Measurements from ENCODE around the gene CAPN6. TPM values are rescaled to one million over a fixed set of nuclear protein-coding genes. Genes with fewer than 3 reads are reported as not detected.
A peak's percentile ranks its signal among the peaks of the same experiment; 100 is the strongest.

The CAPN6 gene
- total RNA-seq, 8 experiments from 2014 or later, result 0.05 to 0.49 (median 0.12) TPM

GRCh38 chrX:111262086-111262485 lies 8.2 kb downstream of the CAPN6 start:
- ATAC-seq (replicated peaks in 6 of 8), result peak in 3 of 8 experiments; percentile 17 to 47 (median 42)
- Histone ChIP-seq H3K4me1 (replicated peaks in 1 of 2) (no peaks in the 10 kb centered on the region), H3K27ac (no peak overlapping the region), H3K4me3 (no peak overlapping the region)
- WGBS, 10 experiments, result 0 to 90% (median 29%) methylated on average over 1 to 3 of the region's 3 CpGs; no CpG with 5 or more reads in 4 of the 10 experiments
- in situ Hi-C loops (cut with MboI; ENCODE audit: low pct_unique_long_range_greater_than_20kb in 2 of 9, low sequenced_read_pairs in 9 of 9, unreplicated experiment in 9 of 9), result no loop called here

GRCh38 chrX:111260451-111260850 lies 9.8 kb downstream of the CAPN6 start:
- Histone ChIP-seq H3K4me3 (no peak overlapping the region), H3K4me1 (replicated peaks in 1 of 2) (no peaks in the 10 kb centered on the region), H3K27ac (no peak overlapping the region)
- ATAC-seq (replicated peaks in 6 of 8), result no peak
- in situ Hi-C loops (cut with MboI; ENCODE audit: low pct_unique_long_range_greater_than_20kb in 2 of 9, low sequenced_read_pairs in 9 of 9, unreplicated experiment in 9 of 9), result no loop called here
- WGBS, 10 experiments, result 20 to 60% methylated on average over 1 of the region's 3 CpGs; no CpG with 5 or more reads in 8 of the 10 experiments

GRCh38 chrX:111259559-111259958 lies 10.7 kb downstream of the CAPN6 start:
- no peak overlapping the region for H3K27ac ChIP-seq
- peaks cover 0 to 3% of the 10 kb centered on the region in 2 donors for H3K4me1 ChIP-seq (replicated peaks in 1 of 2)
- no peak for ATAC-seq (replicated peaks in 6 of 8)
- in situ Hi-C loops (cut with MboI; ENCODE audit: low pct_unique_long_range_greater_than_20kb in 2 of 9, low sequenced_read_pairs in 9 of 9, unreplicated experiment in 9 of 9), result no loop called here
- 0 to 80% (median 64%) methylated on average over 1 to 3 of the region's 3 CpGs; no CpG with 5 or more reads in 5 of the 10 experiments for WGBS, 10 experiments
- H3K4me3 ChIP-seq, result no peak overlapping the region

- H3K4me1 ChIP-seq (replicated peaks in 1 of 2), result peaks cover 0 to 3% of the 10 kb centered on the region in 2 donors
- in situ Hi-C loops (cut with MboI; ENCODE audit: low pct_unique_long_range_greater_than_20kb in 2 of 9, low sequenced_read_pairs in 9 of 9, unreplicated experiment in 9 of 9), result no loop called here
- 0 to 40% methylated on average over 1 to 3 of the region's 3 CpGs; no CpG with 5 or more reads in 8 of the 10 experiments for WGBS, 10 experiments
- H3K27ac ChIP-seq, result no peak overlapping the region
- H3K4me3 ChIP-seq, result no peak overlapping the region
- ATAC-seq (replicated peaks in 6 of 8), result no peak
These were observed 12.6 kb downstream of the CAPN6 start for GRCh38 chrX:111257733-111258132.

GRCh38 chrX:111254896-111255693 lies 15.2 kb downstream of the CAPN6 start:
- Histone ChIP-seq H3K4me1 (replicated peaks in 1 of 2) (peaks cover 0 to 3% of the 10 kb centered on the region in 2 donors), H3K4me3 (no peak overlapping the region), H3K27ac (no peak overlapping the region)
- 67 to 100% (median 83%) methylated on average over 1 to 3 of the region's 7 CpGs; no CpG with 5 or more reads in 2 of the 10 experiments for WGBS, 10 experiments
- in situ Hi-C loops (cut with MboI; ENCODE audit: low pct_unique_long_range_greater_than_20kb in 2 of 9, low sequenced_read_pairs in 9 of 9, unreplicated experiment in 9 of 9), result no loop called here
- ATAC-seq (replicated peaks in 6 of 8), result no peak

GRCh38 chrX:111244235-111244750 lies 26.0 kb downstream of the CAPN6 start:
- 0 to 80% (median 20%) methylated on average over 1 to 2 of the region's 2 CpGs; no CpG with 5 or more reads in 5 of the 10 experiments for WGBS, 10 experiments
- in situ Hi-C loops (cut with MboI; ENCODE audit: low pct_unique_long_range_greater_than_20kb in 2 of 9, low sequenced_read_pairs in 9 of 9, unreplicated experiment in 9 of 9), result loop anchor here in 4 of 9 experiments (25.0 kb wide), 2 partner anchors 382 to 807 kb away; no protein-coding TSS in a partner anchor
- no peak for ATAC-seq (replicated peaks in 6 of 8)

GRCh38 chrX:111216293-111216801 lies 53.9 kb downstream of the CAPN6 start:
- ATAC-seq (replicated peaks in 6 of 8), result no peak
- WGBS, 10 experiments, result 52 to 100% (median 82%) methylated on average over 1 to 5 of the region's 6 CpGs; no CpG with 5 or more reads in 4 of the 10 experiments
- Histone ChIP-seq H3K27ac (no peak overlapping the region), H3K4me3 (no peak overlapping the region), H3K4me1 (replicated peaks in 1 of 2) (no peaks in the 10 kb centered on the region)
- in situ Hi-C loops (cut with MboI; ENCODE audit: low pct_unique_long_range_greater_than_20kb in 2 of 9, low sequenced_read_pairs in 9 of 9, unreplicated experiment in 9 of 9), result no loop called here

More at GRCh38 chrX:111244235-111244750, 26.0 kb downstream of the CAPN6 start:
- Histone ChIP-seq H3K4me1 (replicated peaks in 1 of 2) (no peaks in the 10 kb centered on the region), H3K4me3 (no peak overlapping the region), H3K27ac (no peak overlapping the region)

GRCh38 chrX:111207851-111208250 lies 62.4 kb downstream of the CAPN6 start:
- no peak overlapping the region for H3K27ac ChIP-seq
- WGBS, 10 experiments, result 20 to 100% (median 83%) methylated on average over 1 to 8 of the region's 8 CpGs; no CpG with 5 or more reads in 4 of the 10 experiments
- in situ Hi-C loops (cut with MboI; ENCODE audit: low pct_unique_long_range_greater_than_20kb in 2 of 9, low sequenced_read_pairs in 9 of 9, unreplicated experiment in 9 of 9), result no loop called here
- peaks cover 0 to 5% of the 10 kb centered on the region in 2 donors for H3K4me1 ChIP-seq (replicated peaks in 1 of 2)
- ATAC-seq (replicated peaks in 6 of 8), result no peak
- no peak overlapping the region for H3K4me3 ChIP-seq

GRCh38 chrX:111200327-111200726 lies 70.0 kb downstream of the CAPN6 start:
- in situ Hi-C loops (cut with MboI; ENCODE audit: low pct_unique_long_range_greater_than_20kb in 2 of 9, low sequenced_read_pairs in 9 of 9, unreplicated experiment in 9 of 9), result no loop called here
- ATAC-seq (replicated peaks in 6 of 8), result no peak
- H3K4me1 ChIP-seq (replicated peaks in 1 of 2), result peaks cover 0 to 5% of the 10 kb centered on the region in 2 donors
- H3K27ac ChIP-seq, result no peak overlapping the region
- no peak overlapping the region for H3K4me3 ChIP-seq
- WGBS, 10 experiments, result 0 to 62% (median 34%) methylated on average over 1 to 3 of the region's 3 CpGs; no CpG with 5 or more reads in 6 of the 10 experiments

GRCh38 chrX:111199505-111199904 lies 70.8 kb downstream of the CAPN6 start:
- H3K27ac ChIP-seq, result no peak overlapping the region
- 33 to 100% (median 50%) methylated on average over 1 of the region's 2 CpGs; no CpG with 5 or more reads in 6 of the 10 experiments for WGBS, 10 experiments
- in situ Hi-C loops (cut with MboI; ENCODE audit: low pct_unique_long_range_greater_than_20kb in 2 of 9, low sequenced_read_pairs in 9 of 9, unreplicated experiment in 9 of 9), result no loop called here
- H3K4me1 ChIP-seq (replicated peaks in 1 of 2), result peaks cover 0 to 5% of the 10 kb centered on the region in 2 donors
- no peak overlapping the region for H3K4me3 ChIP-seq
- ATAC-seq (replicated peaks in 6 of 8), result no peak

Other genes starting within 250 kb of the CAPN6 start
- gene PAK3, start 174.3 kb downstream of the CAPN6 start, total RNA-seq, result 10 to 100 TPM; 22.3 to 55.6 (median 26.9) TPM
- gene DCX, start 141.7 kb upstream of the CAPN6 start, total RNA-seq, result 100 to 1,000 TPM in 4 of 8 experiments, 10 to 100 TPM in 1, under 1 TPM in 2, not detected in 1; 0.05 to 278 (median 208) TPM
- gene SERTM2, start 241.2 kb upstream of the CAPN6 start, total RNA-seq, result 1 to 10 TPM in 2 of 8 experiments, under 1 TPM in 5, not detected in 1; 0.10 to 4.3 (median 0.57) TPM